NAMALWA (cell line): ENCODE data around the gene HNRNPL.
A peak's percentile ranks its signal among the peaks of the same experiment; 100 is the strongest.
"Not testable (repeated sequence)": the region's sequence is repeated elsewhere in the genome, so short reads cannot be mapped to it uniquely, and the experiment has no call there.

Experiments
- DNase-seq: peaks from one replicate; pipeline ENCODE4 v3.0.0-alpha.2; 2015; ENCODE audit warnings: low spot score

The HNRNPL gene

DNA sequence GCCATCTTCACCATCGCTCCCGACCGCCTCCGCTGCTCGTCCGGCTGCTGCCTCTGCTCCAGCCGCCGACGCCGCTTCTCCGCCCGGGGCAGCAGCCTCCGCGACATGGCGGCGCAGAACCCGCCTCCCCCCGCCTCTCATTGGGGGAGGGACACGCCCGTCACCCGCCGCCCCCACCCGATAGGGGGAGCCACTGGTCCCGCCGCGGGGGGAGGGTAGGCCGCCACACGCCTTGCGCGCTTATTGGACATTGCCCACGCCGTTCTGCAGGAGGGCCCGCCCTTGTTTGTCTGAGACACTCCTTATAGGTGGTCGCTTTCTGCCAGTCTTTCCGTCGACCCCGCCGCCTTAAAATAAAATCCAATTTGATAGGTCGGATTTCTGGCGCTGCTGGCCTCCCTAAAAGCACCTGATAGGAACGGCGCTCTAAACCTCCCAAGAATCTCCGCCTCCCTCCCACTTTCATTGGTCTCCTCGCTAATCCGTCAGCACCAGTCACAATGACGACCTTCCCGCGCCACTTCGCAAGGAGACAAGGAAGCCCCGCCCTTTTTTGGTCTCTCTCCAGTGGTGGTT is at the start of gene HNRNPL:
Gene HNRNPL (minus strand): TSS at position 127 of the 576 bp plus-strand sequence. CDS start 20 bp downstream, at position 107.
- no peak for DNase-seq

DNA sequence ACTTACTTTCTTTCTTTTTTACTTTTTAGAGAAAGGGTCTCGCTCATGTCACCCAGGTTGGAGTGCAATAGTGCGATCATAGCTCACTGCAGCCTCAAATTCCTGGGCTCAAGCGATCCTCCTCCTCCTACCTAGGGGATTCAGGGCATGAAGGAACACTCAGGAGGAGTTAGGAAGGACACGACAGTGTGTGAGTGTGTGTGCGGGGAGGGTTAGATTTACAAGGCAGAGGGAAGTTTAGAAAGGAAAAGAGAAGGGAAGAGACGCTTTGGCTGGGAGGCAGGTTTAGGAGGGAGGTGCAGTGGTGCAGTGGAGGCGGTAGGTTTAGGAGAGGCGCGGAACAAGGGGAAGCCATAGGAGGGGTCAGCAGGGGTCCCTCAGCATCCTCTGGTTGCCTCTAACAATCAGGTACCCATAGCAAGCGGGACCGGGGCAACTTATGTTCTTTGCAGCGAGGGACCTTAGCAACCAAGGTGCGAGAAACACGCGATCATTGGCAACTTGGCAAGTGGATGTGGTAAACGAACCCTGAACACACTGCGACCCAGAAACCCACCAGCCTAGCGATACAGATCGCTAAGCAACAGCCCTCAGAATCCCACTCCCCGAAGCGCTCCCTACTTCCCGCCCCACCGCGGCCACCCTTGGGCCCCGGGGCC is 49.1 kb upstream of the HNRNPL start:
- no peak for DNase-seq

GRCh38 chr19:38894968-38895367 is 45.2 kb upstream of the HNRNPL start:
- no peak for DNase-seq

DNA sequence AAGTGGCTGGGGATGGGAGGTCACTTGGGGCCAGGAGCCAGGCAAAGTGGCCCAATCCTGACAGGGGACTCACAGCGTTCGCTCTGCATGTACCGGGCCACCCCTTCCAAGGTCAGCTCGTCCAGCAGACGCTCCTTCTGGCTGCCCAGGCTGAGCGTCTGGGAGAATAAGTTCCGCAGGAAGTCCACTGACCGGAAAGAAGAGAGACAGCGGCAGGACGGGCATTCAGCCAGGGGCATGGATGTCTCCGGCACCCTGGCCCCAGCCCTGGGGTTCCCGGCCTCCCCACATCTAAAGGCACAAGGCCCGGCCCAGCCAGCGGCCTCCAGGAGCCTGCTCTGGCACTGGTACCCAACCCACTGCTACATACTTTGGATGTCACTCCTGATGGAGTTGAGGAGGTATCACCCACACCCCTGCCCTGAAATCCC is 43.6 kb upstream of the HNRNPL start:
- DNase-seq = no peak

DNA sequence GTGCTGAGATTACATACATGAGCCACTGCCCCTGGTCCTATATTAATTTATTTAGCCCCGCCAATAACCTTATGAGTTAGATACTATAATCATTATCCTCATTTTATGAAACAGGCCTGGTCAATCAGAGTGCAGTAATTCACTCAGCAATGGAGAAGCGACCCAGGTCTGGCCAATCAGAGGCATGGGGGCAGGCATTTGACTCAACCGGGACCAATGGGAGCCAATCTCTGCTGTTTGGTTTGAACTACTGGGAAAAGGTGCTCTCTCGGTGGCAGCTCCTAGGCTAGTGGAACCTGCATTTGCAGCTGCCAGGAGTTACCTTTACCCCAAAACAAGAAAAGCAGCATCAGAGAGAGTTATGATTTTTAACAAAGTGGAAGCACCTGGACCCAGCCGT is 43.1 kb upstream of the HNRNPL start:
- no peak for DNase-seq

GRCh38 chr19:38891771-38892170 is 42.0 kb upstream of the HNRNPL start:
- no peak for DNase-seq

DNA sequence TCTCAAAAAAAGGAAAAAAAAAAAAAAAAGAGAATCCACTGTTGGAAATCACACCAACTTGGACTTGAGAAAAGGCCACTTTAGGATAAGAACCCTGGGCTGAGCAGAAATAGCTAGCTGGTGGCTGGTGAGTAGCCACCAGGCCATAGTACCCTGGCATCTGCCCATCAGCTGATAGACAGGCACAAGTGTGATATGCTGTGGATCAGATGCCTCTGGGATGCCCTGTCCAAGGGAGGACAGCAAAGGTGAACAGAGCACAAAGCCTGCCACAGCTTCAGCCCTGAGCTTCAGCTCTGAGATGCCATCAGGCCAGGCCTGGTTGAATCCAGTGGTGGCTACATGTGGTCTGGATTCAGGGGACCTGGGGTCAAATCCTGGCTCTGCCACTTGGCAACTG is 40.9 kb upstream of the HNRNPL start:
- DNase-seq = no peak

- DNase-seq = no peak
Measured at GRCh38 chr19:38889803-38890202, 40.0 kb upstream of the HNRNPL start.

DNA sequence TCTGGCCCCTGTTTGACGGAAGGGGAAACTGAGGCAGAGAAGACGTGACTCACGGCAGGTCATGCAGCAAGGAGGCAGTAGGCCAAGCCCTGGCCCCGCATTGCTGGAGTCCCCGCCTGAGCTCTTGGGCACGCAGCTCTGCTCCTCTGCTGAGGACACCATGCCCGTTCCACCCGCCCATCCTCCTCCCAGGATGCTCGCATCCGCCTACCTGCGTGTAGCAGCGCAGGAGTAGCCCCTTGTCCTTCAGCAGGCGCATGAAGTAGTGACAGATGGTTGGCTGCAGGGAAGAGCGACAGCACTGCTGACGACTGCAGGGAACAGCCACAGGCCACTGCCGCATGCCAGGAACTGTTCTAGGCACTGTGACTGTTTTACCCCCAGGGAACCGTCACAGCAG is 39.1 kb upstream of the HNRNPL start:
- no peak for DNase-seq

- DNase-seq = not testable (repeated sequence)
Measured at GRCh38 chr19:38884691-38885090, 34.9 kb upstream of the HNRNPL start.

DNA sequence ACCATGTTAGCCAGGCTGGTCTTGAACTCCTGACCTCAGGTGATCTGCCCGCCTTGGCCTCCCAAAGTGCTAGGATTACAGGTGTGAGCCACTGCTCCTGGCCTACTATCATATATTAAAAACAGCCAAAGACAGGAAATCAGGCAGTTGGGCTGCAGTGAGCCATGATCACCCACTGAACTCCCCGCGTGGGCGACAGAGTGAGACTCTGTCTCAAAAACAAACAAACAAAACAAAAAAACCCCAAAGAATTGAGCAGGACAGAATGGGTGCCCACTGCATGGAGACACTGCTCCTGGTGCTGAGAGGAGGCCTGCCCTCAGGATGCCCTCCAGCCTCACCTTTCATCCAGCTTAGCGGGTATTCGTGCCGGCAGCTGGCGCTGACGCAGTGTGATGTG is 33.5 kb upstream of the HNRNPL start:
- no peak for DNase-seq

DNA sequence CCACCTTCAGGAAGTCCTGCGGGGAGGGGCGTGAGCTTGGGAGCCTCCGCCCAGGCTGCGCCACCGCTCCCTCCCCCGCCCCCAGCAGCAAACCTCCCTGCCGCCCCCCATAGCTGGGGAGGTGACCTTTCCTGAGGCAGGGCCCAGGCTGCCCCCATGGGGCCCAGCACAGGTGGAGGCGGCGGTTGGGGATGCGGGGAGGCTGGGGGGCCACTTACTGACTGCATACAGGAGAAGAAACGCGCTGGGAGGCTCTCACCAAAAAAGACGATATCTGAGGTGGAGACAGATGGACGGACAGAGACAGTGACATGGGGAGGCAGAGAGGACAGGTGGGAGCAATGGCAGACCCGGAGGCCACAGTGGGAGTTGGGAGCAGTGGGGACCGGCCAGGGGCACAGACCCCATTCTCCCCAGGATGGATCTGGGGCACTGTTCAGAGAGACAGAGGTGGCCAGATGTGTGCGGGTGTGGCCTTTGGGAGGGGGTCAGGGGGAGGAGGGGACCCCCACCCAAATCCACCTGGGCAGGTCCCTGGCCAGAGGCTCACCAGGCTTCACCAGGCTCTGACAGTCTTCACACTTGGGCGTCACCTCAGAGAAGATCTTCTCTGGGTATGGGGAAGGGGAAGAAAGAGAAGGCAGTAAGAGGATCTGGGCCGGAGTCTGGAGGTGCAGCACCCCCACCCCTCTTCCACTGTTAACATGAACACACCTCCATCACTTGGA is 31.3 kb upstream of the HNRNPL start:
- DNase-seq = no peak

DNA sequence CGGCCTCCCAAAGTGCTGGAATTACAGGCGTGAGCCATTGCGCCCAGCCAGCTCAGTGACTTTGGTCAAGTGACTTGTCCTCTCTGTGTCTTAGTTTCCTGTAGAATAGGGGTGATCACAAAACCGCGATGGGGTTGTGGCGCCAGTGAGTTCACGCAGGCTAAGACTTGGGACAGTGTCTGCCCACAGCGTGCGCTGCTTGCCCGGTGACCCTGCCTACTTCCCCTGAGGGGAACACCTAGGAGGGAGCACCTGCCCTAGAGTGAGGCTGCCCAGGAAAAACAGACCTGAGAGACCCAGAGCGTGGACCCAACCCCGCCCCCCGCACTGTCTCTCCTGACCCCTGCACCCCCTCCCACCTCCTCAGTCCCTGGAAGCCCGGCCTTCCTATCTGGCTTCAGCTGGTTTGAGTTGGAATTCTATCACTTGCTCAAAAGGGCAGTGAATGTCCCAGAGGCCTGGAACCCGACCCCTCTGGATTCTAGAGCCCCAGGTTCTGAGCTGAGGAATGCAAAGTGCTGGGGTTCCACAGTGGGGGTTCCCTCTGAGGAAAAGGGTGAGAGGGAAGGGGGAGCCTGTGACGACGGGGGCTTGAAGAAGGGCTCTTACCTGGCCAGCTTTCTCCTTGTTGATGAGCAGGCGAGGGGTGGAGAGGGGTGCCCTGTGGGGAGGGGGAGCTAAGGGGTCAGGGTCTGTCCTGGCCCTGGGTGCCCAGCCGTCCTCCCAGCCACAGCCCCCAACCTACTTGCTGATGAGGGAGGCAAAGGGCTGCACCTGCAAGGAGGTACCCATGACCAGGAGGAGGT is 30.5 kb upstream of the HNRNPL start:
- no peak for DNase-seq

DNA sequence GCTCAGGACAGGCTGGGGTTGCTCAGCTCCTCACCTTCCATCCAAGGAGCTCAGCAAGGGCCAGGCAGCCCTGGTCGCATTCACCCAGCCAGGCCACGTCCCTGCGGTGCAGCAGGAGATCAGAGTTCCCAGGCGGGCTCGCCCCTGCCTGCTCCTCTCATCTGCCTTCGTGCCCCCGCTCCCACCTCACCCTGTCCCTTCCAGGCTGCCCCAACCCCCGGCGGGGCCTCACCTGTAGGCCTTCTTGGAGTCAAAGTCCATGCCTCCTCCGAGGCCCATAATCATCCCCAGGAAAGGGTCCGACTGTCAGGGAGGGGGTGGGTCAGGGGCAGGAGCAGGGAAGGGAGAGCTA is 29.6 kb upstream of the HNRNPL start:
- no peak for DNase-seq

DNA sequence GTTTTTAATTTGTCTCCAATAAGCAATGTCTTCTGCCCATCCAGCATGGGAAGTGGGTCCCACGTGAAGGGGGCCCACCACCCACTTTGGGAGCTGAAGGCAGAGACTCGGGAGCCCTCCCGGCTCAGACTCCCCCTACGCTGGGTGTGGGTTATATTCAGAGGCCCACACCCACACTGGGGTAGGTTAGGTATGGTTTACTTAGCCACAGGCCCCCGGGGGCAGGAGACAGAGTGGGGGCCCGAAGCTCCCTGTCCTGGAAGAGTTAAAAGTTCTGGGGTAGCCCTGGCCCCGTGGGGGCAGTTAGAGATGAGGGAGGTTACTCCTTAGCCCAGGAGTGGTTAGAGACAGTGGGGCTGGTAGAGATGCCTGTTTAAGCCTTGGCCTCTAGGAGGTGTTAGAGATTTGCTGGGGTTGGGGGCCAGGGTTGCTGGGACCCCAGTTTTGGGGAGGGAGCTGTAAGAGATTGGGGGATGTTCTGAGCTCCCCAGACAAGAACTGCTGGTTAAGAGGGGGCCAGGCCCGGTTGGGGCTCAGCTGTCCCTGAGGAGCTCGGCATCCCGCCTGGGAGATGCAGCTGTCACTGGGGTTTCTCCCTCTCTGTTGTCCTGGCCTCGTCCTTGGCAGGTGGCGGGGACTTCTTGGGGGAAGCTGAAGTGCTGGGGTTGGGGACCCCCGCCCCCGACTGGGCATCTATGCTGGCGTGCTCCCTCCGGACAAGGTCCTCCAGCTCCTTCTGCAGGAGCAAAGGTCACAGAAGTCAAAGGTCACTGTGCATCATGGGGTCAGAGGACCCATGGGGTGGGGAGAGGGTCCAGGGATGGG is 29.0 kb upstream of the HNRNPL start:
- DNase-seq = no peak

DNA sequence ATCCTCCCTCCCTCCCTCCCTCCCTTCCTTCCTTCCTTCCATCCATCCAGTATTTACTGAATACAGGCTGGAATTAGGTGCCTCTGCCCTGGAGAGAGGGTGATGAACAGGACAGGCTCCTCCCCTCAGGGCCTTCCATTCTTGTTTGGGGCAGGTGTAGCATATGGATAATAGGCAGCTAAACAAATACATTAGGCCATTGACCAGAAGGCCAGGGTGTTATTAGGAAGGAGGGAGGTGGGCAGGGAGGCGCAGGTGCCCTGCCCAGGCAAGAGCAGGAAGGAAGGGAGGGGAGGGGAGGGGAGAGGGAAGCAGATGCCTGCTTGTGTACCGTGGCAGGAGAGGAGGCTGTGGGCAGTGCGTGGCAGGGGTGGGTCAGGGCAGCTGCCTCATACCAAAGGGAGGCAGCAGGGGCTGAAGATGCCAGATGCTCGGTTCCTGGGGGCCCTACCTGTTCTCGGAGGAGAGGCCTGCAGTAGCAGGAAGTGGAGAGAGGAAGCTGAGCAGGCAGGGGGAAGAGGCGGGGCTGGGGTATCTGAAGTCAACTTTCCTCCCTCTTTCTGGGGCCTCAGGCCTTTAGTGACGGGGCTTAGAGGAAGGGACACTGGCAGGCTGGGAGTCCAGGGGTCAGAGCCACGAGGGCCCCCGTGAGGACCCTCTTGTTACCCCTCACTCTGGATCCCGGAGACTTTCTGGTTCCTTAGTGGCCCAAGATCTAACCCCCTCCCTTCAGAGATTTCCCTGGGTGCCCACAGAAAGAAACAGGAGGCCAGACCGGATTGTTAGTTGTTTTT is 28.2 kb upstream of the HNRNPL start, which contains the start of gene RINL:
Gene RINL (minus strand): TSS at position 495 of the 794 bp plus-strand sequence. CDS start 1,533 bp downstream, outside the sequence.
- DNase-seq = peak; percentile 73

DNA sequence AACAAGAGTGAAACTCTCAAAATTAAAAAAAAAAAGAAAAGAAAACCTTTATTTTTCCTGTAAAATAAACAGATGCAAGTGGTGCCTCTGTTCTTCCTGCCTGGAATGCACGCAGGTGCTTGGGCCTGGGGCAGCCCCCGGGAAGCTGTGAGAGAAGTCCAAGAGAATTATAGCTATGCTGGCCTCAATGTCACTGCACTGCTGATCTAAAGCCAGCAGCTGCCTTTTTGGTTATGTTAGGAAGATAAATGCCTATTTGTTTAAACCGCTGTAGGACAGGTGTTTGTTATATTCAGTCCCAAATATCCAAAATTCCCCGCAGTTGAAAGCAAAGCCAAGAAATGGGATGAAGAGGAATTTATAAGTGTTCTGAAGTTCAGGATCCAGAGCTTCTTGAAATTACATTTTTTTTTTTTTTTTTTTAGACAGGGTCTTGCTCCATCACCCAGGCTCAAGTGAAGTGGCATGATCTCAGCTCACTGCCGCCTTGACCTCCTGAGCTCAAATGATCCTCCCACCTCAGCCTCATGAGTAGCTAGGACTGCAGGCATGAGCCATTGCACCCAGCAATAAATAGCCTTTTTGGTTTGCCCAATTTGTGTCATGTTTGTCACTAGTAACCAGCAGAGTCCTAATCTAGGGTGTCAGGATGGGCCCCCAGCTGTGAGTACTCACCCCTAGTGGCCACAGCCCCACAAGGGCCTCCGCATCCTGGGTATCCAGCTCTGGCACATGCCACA is 26.0 kb upstream of the HNRNPL start:
- no peak for DNase-seq

GRCh38 chr19:38873400-38873799 is 23.6 kb upstream of the HNRNPL start:
- DNase-seq = not testable (repeated sequence)

GRCh38 chr19:38870612-38871011 is 20.8 kb upstream of the HNRNPL start:
- DNase-seq = no peak
